ENCODE results near the gene DDX46.
A peak's percentile ranks its signal among the peaks of the same experiment; 100 is the strongest.
"Not testable (repeated sequence)": the region's sequence is repeated elsewhere in the genome, so short reads cannot be mapped to it uniquely, and the experiment has no call there.

The DDX46 gene

GRCh38 chr5:134840811-134841210, 82.2 kb downstream of the DDX46 start:
- Mint-ChIP-seq H3K27ac (no peak overlapping the region), H3K9me3 (no peaks in the 10 kb centered on the region), H3K27me3 (no peaks in the 10 kb centered on the region), H3K4me1 (ENCODE audit: low read depth in 2 of 2) (peaks cover 7 to 11% of the 10 kb centered on the region in 2 donors), H3K36me3 (ENCODE audit: insufficient read depth) (peaks cover 18% of the 10 kb centered on the region), H3K4me3 (no peak overlapping the region)
- no peak for ATAC-seq (replicated peaks)
- no peak for DNase-seq

DNA sequence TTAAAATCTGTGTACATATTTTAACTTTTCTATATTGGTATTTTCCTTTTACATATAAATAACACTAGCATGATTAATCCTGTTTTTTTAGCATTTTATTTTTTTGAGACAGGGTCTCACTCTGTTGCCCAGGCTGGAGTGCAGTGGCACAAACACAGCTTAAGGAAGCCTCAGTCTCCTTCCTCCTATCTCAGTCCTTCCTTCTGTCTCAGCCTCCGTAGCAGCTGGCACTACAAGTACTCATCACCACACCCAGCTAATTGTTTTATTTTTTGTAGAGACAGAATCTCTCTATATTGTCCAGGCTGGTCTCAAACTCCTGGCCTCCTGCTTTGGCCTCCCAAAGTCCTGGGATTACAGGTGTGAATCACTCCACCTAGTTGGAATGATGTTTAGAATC, 85.7 kb downstream of the DDX46 start:
- H3K9me3 Mint-ChIP-seq: no peaks in the 10 kb centered on the region
- ATAC-seq (replicated peaks) (no peak), DNase-seq (no peak)
- peaks cover 32% of the 10 kb centered on the region for H3K36me3 Mint-ChIP-seq (ENCODE audit: insufficient read depth)
- no peaks in the 10 kb centered on the region for H3K27me3 Mint-ChIP-seq
- H3K4me1 Mint-ChIP-seq (ENCODE audit: low read depth in 2 of 2): peaks cover 18 to 23% of the 10 kb centered on the region in 2 donors
- no peak overlapping the region for H3K27ac Mint-ChIP-seq
- no peak overlapping the region for H3K4me3 Mint-ChIP-seq

- H3K27me3 Mint-ChIP-seq: no peaks in the 10 kb centered on the region
- H3K9me3 Mint-ChIP-seq: no peaks in the 10 kb centered on the region
- ATAC-seq (replicated peaks) (no peak), DNase-seq (no peak)
- peaks cover 36% of the 10 kb centered on the region for H3K36me3 Mint-ChIP-seq (ENCODE audit: insufficient read depth)
- H3K4me1 Mint-ChIP-seq (ENCODE audit: low read depth in 2 of 2): peaks cover 19 to 27% of the 10 kb centered on the region in 2 donors
- H3K27ac Mint-ChIP-seq: peak overlapping the region; percentile 96 to 97
- peak overlapping the region; percentile 91 to 93 for H3K4me3 Mint-ChIP-seq
Measured at GRCh38 chr5:134845335-134845851, 86.8 kb downstream of the DDX46 start.

GRCh38 chr5:134845852-134846640, 87.5 kb downstream of the DDX46 start, which contains the start of gene C5orf24:
C5orf24 (plus strand) TSS chr5:134845968; CDS start chr5:134854901, 8,933 bp downstream.
- Mint-ChIP-seq H3K27me3 (no peaks in the 10 kb centered on the region), H3K9me3 (no peaks in the 10 kb centered on the region), H3K4me1 (ENCODE audit: low read depth in 2 of 2) (peaks cover 20 to 28% of the 10 kb centered on the region in 2 donors), H3K27ac (peak within 1 kb of the TSS; percentile 96 to 97), H3K4me3 (peak within 1 kb of the TSS; percentile 91 to 93), H3K36me3 (ENCODE audit: insufficient read depth) (peaks cover 41% of the 10 kb centered on the region)
- peak; percentile 92 for ATAC-seq (replicated peaks)
- DNase-seq: peak; percentile 87 to 89 (median 88)

GRCh38 chr5:134846641-134846960, 88.0 kb downstream of the DDX46 start:
- no peak for DNase-seq
- H3K4me3 Mint-ChIP-seq: peak overlapping the region; percentile 91 to 93

DNA sequence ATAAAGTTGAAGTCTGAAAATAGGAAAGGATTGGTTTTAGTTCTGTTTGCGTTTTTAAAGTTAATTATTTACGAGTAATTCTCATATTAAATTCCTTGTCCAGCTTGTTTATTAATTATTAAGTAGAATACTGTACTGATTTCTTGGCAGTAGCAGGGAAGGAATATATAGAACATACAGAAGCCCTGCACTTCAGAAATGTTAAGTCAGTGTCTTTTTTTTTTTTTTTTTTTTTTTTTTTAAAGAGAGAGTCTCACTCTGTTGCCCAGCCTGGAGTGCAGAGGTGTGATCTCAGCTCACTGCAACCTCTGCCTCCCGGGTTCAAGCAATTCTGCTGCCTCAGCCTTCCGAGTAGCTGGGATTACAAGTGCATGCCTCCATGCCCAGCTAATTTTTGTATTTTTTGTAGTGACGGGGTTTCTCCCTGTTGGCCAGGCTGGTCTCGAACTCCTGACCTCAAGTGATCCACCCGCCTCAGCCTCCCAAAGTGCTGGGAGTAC, 90.9 kb downstream of the DDX46 start:
- not testable (repeated sequence) for DNase-seq; H3K9me3 Mint-ChIP-seq; H3K27me3 Mint-ChIP-seq; H3K27ac Mint-ChIP-seq; H3K4me3 Mint-ChIP-seq; ATAC-seq (replicated peaks)
- peaks cover 27 to 38% of the 10 kb centered on the region in 2 donors for H3K4me1 Mint-ChIP-seq (ENCODE audit: low read depth in 2 of 2)
- H3K36me3 Mint-ChIP-seq (ENCODE audit: insufficient read depth): peaks cover 65% of the 10 kb centered on the region

More at GRCh38 chr5:134846641-134846960, 88.0 kb downstream of the DDX46 start:
- no peak for ATAC-seq (replicated peaks)
- Mint-ChIP-seq H3K27me3 (no peaks in the 10 kb centered on the region), H3K27ac (peak overlapping the region; percentile 96 to 97), H3K4me1 (ENCODE audit: low read depth in 2 of 2) (peaks cover 25 to 31% of the 10 kb centered on the region in 2 donors), H3K9me3 (no peaks in the 10 kb centered on the region), H3K36me3 (ENCODE audit: insufficient read depth) (peaks cover 46% of the 10 kb centered on the region)

DNA sequence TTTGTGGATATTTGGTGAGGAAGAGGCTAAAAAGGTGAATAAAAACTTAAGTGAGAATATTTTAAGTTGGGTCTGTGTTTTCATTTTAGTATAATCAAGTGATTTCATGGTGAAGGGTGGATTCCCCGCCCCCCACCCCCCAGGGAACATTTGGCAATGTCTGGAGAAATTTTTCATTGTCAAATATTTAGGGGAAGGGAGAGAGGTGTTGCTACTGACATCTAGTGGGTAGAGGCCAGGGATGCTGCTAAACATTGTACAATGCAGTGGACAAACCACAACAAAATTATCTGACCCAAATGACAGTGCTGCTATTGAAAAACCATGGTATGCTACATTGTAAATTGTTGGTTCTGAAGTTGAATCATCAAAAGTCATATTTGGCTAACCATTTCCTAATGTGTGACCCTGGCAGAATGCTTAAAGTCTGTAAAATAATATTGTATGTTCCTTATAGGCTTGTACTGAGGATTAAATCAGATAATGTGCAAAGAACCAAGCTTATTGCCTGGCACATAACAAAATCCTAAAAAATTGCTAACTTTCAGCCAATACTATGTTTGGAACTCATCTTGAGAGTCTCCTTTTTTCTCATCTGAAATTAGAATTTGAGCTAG, 92.8 kb downstream of the DDX46 start:
- peaks cover 72% of the 10 kb centered on the region for H3K36me3 Mint-ChIP-seq (ENCODE audit: insufficient read depth)
- no peak for DNase-seq
- H3K27me3 Mint-ChIP-seq: no peaks in the 10 kb centered on the region
- ATAC-seq (replicated peaks): no peak
- H3K4me3 Mint-ChIP-seq: no peak overlapping the region
- H3K27ac Mint-ChIP-seq: peak overlapping the region; percentile 46 to 49
- no peaks in the 10 kb centered on the region for H3K9me3 Mint-ChIP-seq
- H3K4me1 Mint-ChIP-seq (ENCODE audit: low read depth in 2 of 2): peaks cover 18 to 33% of the 10 kb centered on the region in 2 donors

- not testable (repeated sequence) for H3K27ac Mint-ChIP-seq; ATAC-seq (replicated peaks); H3K27me3 Mint-ChIP-seq; H3K4me3 Mint-ChIP-seq; DNase-seq; H3K9me3 Mint-ChIP-seq
- H3K4me1 Mint-ChIP-seq (ENCODE audit: low read depth in 2 of 2): peaks cover 2 to 18% of the 10 kb centered on the region in 2 donors
- peaks cover 67% of the 10 kb centered on the region for H3K36me3 Mint-ChIP-seq (ENCODE audit: insufficient read depth)
Measured at GRCh38 chr5:134856465-134856864, 97.9 kb downstream of the DDX46 start.

DNA sequence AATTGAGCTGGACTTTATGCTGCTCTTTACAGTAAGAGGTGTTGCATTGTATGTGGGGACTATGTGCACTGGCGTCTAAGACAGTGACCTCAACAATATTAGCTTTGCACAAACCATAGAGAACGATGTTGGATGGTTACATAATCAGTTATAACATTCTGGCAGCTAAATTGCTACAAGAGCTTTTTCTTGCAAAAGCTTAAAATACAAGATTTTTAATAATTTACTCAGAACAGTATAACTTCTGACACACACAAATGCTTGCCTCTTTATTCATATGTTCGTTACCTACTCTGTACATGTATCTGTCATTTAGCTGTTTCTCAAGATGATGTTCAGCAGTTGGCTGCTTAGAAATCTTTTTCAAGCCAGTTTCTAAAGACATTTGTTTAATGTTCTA, 98.8 kb downstream of the DDX46 start:
- ATAC-seq (replicated peaks) (no peak), DNase-seq (no peak)
- Mint-ChIP-seq H3K27me3 (no peaks in the 10 kb centered on the region), H3K9me3 (no peaks in the 10 kb centered on the region), H3K4me1 (ENCODE audit: low read depth in 2 of 2) (peaks cover 2 to 18% of the 10 kb centered on the region in 2 donors), H3K36me3 (ENCODE audit: insufficient read depth) (peaks cover 60% of the 10 kb centered on the region), H3K27ac (peak overlapping the region in 1 of 2 donors; percentile 36), H3K4me3 (no peak overlapping the region)

- no peak overlapping the region for H3K4me3 Mint-ChIP-seq
- H3K4me1 Mint-ChIP-seq (ENCODE audit: low read depth in 2 of 2): no peaks in the 10 kb centered on the region
- H3K9me3 Mint-ChIP-seq: no peaks in the 10 kb centered on the region
- H3K27me3 Mint-ChIP-seq: no peaks in the 10 kb centered on the region
- peaks cover 11% of the 10 kb centered on the region for H3K36me3 Mint-ChIP-seq (ENCODE audit: insufficient read depth)
- H3K27ac Mint-ChIP-seq: no peak overlapping the region
- ATAC-seq (replicated peaks) (no peak), DNase-seq (no peak)
Measured at GRCh38 chr5:134864707-134865106, 106.1 kb downstream of the DDX46 start.

GRCh38 chr5:134873494-134873893, 114.9 kb downstream of the DDX46 start:
- Mint-ChIP-seq H3K27me3 (no peaks in the 10 kb centered on the region), H3K27ac (peak overlapping the region; percentile 96 to 97), H3K36me3 (ENCODE audit: insufficient read depth) (peaks cover 9% of the 10 kb centered on the region), H3K4me3 (peak overlapping the region; percentile 95 to 96), H3K9me3 (no peaks in the 10 kb centered on the region), H3K4me1 (ENCODE audit: low read depth in 2 of 2) (peaks cover 30 to 31% of the 10 kb centered on the region in 2 donors)
- no peak for DNase-seq
- ATAC-seq (replicated peaks): no peak

- ATAC-seq (replicated peaks) (peak; percentile 94), DNase-seq (peak; percentile 76 to 79 (median 78))
- Mint-ChIP-seq H3K4me3 (peak within 1 kb of the TSS; percentile 95 to 96), H3K4me1 (ENCODE audit: low read depth in 2 of 2) (peaks cover 34% of the 10 kb centered on the region in 2 donors), H3K27me3 (no peaks in the 10 kb centered on the region), H3K36me3 (ENCODE audit: insufficient read depth) (peaks cover 9% of the 10 kb centered on the region), H3K9me3 (no peaks in the 10 kb centered on the region), H3K27ac (peak within 1 kb of the TSS; percentile 96 to 97)
Measured at GRCh38 chr5:134873987-134874830, 115.6 kb downstream of the DDX46 start, which contains the start of gene TXNDC15. TXNDC15 (plus strand) TSS chr5:134874371; CDS start chr5:134874428, 57 bp downstream.

All from effector memory CD8-positive, alpha-beta T cell (primary cell).